SK-N-MC (cell line): Measurements from ENCODE around the gene BAIAP2L1.

Experiments
- EZH2 ChIP-seq: fragments of 200-600 bp; sonication (generic); IDR thresholded peaks from one replicate; pipeline ENCODE4 v1.6.1; 2017; ENCODE audit warnings: antibody characterized with exemption
- FOXP2 ChIP-seq: optimal IDR thresholded peaks from 2 replicates; pipeline ENCODE3; 2011; ENCODE audit warnings: mild to moderate bottlenecking, moderate library complexity; ENCODE audit not compliant: insufficient read depth; ENCODE audit errors: extremely low read length, control extremely low read depth
- POLR2AphosphoS5 ChIP-seq: IDR thresholded peaks from 2 replicates; pipeline ENCODE4 v1.6.1; 2012; ENCODE audit warnings: mild to moderate bottlenecking, low read depth, low read length, borderline replicate concordance

DNA sequence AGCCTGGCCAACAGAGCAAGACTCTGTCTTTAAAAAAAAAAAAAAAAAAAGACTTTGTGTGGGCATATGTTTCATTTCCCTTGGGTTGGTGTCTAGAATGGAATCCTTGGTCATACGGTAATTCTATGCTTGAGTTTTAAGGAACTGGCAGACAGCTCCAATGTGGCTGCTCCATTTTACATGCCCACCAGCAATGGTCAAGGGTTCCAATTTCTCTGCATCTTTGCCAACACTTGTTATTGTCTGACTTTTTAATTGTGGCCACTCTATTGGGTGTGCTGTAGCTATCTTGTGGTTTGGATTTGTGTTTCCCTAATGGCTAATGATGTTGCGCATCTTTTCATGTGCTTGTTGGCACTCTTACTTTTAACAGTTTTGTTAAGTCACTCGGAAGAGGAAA lies 61.8 kb downstream of the BAIAP2L1 start:
- TF ChIP-seq EZH2, result no peak
- TF ChIP-seq POLR2AphosphoS5, result no peak
- no peak for TF ChIP-seq FOXP2
